Measurements from ENCODE around the gene NTSR1. TPM values are rescaled to one million over a fixed set of nuclear protein-coding genes. Genes with fewer than 3 reads are reported as not detected.

The NTSR1 gene
- total and polyA plus RNA-seq, 5 donors from 2014 or later: 0.11 to 0.37 TPM; not detected in 3

DNA sequence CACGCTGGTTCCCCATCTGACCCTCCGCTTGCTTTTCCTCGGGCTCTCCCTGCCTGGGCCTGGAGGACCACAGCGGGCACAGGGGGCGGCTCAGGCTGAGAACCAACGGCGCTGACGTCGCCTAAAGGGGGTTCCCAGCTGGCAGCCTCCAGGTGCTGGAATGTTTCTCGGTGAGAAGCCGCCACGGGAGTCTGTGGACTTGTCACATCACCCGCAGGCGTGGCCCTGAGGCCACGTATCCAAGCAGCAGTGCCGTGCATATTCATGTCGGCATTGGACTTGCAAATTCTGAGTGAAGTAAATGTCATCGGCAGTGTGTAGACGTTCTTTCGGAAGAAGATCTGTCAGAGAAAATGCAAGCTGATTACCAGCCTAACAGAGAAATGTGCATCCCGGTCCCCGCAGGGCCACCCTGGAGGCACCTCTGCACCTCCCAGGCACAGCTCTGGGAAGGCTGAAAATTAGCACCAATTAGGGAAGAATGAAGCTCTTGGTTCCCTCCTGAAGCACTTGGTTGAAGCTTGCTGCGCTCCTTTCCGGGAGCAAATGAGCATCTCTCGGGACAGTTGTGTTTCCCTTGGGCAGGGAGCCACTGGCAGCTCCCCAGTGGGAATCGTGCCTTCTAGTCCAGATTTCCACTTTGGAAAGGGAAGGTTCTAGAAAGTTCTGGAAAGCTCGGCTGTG is 24.3 kb downstream of the NTSR1 start:
- Mint-ChIP-seq H3K9me3 (no peaks in the 10 kb centered on the region), H3K36me3 (no peaks in the 10 kb centered on the region), H3K27me3 (peaks cover 10% of the 10 kb centered on the region), H3K27ac (no peak overlapping the region), H3K4me3 (no peak overlapping the region), H3K4me1 (peaks cover 0 to 14% (median 3%) of the 10 kb centered on the region in 4 donors)
- no peak for ATAC-seq (ENCODE audit: low read depth in 2 of 2)
- no peak for DNase-seq
- H3K27ac ChIP-seq (ENCODE audit: insufficient read depth, low read length, poor library complexity, severe bottlenecking): no peak overlapping the region
- H3K36me3 ChIP-seq (ENCODE audit: control insufficient read depth, insufficient read depth, low read length): no peaks in the 10 kb centered on the region
- H3K4me3 ChIP-seq (ENCODE audit: low read depth, low read length): no peak overlapping the region
- no peaks in the 10 kb centered on the region for H3K9me3 ChIP-seq (ENCODE audit: control insufficient read depth in 2 of 2, low read length in 2 of 2)
- H3K4me1 ChIP-seq (ENCODE audit: control insufficient read depth, insufficient read depth, low read length, poor library complexity, severe bottlenecking): peaks cover 9% of the 10 kb centered on the region
- no peaks in the 10 kb centered on the region for H3K27me3 ChIP-seq (ENCODE audit: control insufficient read depth, insufficient read depth, low read length)

DNA sequence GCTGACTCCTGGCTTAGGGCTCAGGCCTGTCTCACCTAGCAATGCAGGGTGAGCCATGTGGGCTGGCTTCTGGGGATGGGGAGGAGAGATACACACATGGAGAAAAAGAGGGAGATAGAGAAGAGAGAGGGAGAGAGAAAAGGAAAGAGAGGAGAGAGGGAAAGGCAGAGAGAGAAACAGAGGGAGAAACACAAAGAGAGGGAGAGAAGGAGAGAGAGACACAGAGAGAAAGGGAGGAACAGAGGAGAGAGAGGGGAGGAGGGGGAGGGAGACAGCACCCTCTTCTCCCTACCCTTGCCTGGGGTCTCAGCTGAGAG is 24.8 kb downstream of the NTSR1 start:
- Histone ChIP-seq H3K27ac (ENCODE audit: insufficient read depth, low read length, poor library complexity, severe bottlenecking) (no peak overlapping the region), H3K4me1 (ENCODE audit: control insufficient read depth, insufficient read depth, low read length, poor library complexity, severe bottlenecking) (peaks cover 6% of the 10 kb centered on the region), H3K9me3 (ENCODE audit: control insufficient read depth in 2 of 2, low read length in 2 of 2) (no peaks in the 10 kb centered on the region), H3K4me3 (ENCODE audit: low read depth, low read length) (no peak overlapping the region), H3K36me3 (ENCODE audit: control insufficient read depth, insufficient read depth, low read length) (no peaks in the 10 kb centered on the region), H3K27me3 (ENCODE audit: control insufficient read depth, insufficient read depth, low read length) (no peaks in the 10 kb centered on the region)
- peaks cover 10% of the 10 kb centered on the region for H3K27me3 Mint-ChIP-seq
- ATAC-seq (ENCODE audit: low read depth in 2 of 2) (no peak), DNase-seq (no peak)
- no peaks in the 10 kb centered on the region for H3K9me3 Mint-ChIP-seq
- peaks cover 0 to 11% (median 3%) of the 10 kb centered on the region in 4 donors for H3K4me1 Mint-ChIP-seq
- H3K4me3 Mint-ChIP-seq: no peak overlapping the region
- no peak overlapping the region for H3K27ac Mint-ChIP-seq
- H3K36me3 Mint-ChIP-seq: no peaks in the 10 kb centered on the region

DNA sequence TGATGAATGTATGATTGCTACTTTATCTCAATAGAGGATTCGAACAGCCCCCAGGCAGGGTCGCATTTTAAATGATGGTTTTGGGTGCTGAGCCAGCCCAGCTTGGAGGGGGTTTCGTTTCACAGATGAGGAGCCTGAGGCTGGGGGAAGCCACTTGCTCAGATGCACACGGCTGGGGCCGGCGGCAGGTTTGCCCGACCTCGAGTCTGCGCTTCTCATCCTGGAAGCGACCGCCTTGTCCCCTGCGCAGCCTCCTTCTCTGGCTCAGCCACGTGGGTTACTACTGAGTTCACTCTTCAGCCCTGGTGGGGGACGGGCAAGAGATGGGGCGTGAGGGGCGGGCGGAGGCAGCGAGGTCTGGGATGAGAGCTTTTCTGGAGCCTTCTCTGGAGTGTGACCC is 25.3 kb downstream of the NTSR1 start:
- Histone ChIP-seq H3K4me1 (ENCODE audit: control insufficient read depth, insufficient read depth, low read length, poor library complexity, severe bottlenecking) (peaks cover 6% of the 10 kb centered on the region), H3K27ac (ENCODE audit: insufficient read depth, low read length, poor library complexity, severe bottlenecking) (no peak overlapping the region), H3K4me3 (ENCODE audit: low read depth, low read length) (no peak overlapping the region), H3K27me3 (ENCODE audit: control insufficient read depth, insufficient read depth, low read length) (no peaks in the 10 kb centered on the region), H3K9me3 (ENCODE audit: control insufficient read depth in 2 of 2, low read length in 2 of 2) (no peaks in the 10 kb centered on the region), H3K36me3 (ENCODE audit: control insufficient read depth, insufficient read depth, low read length) (no peaks in the 10 kb centered on the region)
- no peak overlapping the region for H3K27ac Mint-ChIP-seq
- ATAC-seq (ENCODE audit: low read depth in 2 of 2) (no peak), DNase-seq (no peak)
- H3K9me3 Mint-ChIP-seq: no peaks in the 10 kb centered on the region
- peaks cover 0 to 15% (median 3%) of the 10 kb centered on the region in 4 donors for H3K4me1 Mint-ChIP-seq
- no peak overlapping the region for H3K4me3 Mint-ChIP-seq
- peaks cover 10% of the 10 kb centered on the region for H3K27me3 Mint-ChIP-seq
- H3K36me3 Mint-ChIP-seq: no peaks in the 10 kb centered on the region

DNA sequence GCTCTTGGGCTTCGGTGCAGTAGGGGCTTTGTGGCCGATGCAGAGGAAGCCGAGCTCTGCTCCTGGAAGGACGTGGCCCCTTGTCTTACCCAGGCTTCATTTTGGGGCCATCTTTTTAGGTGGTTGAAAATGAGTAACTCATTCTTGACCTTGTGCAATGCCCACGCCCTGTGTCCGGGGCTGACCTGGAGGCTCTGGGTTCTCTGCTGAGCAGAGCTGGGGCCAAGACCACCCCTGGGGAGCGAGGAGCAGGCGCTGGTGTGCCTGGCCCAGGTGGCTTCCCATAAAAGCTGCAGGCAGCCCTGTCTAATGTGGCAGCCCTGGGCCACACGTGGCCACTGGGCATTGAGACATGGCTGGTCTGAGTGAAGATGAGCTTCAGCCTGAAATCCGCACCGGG is 25.7 kb downstream of the NTSR1 start:
- H3K36me3 ChIP-seq (ENCODE audit: control insufficient read depth, insufficient read depth, low read length): no peaks in the 10 kb centered on the region

DNA sequence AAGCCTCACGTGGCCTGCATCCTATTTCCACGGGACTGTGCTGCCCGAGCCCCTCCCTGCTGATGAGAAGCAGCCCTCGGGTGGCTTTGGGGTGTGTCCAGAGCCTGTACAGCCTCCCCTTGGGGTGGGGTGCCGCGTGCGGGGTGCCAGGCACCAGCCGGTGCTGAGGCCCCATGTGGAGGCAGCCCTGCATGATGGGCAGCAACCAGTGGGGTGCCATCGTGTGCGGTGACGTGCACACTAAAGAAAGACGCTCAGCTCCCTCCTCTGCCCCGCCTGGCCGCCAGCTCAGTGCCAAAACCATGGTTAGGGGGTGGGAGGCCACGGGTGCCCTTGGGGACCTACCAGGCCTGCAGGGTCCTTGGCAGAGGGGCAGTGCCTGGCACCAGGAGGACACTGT is 26.2 kb downstream of the NTSR1 start:
- H3K36me3 ChIP-seq (ENCODE audit: control insufficient read depth, insufficient read depth, low read length): no peaks in the 10 kb centered on the region
- H3K4me1 ChIP-seq (ENCODE audit: control insufficient read depth, insufficient read depth, low read length, poor library complexity, severe bottlenecking): peaks cover 15% of the 10 kb centered on the region
- H3K36me3 Mint-ChIP-seq: no peaks in the 10 kb centered on the region
- H3K27ac ChIP-seq (ENCODE audit: insufficient read depth, low read length, poor library complexity, severe bottlenecking): no peak overlapping the region
- H3K4me3 Mint-ChIP-seq: no peak overlapping the region
- peaks cover 10% of the 10 kb centered on the region for H3K27me3 Mint-ChIP-seq
- no peaks in the 10 kb centered on the region for H3K9me3 Mint-ChIP-seq
- H3K27me3 ChIP-seq (ENCODE audit: control insufficient read depth, insufficient read depth, low read length): no peaks in the 10 kb centered on the region
- ATAC-seq (ENCODE audit: low read depth in 2 of 2): no peak
- DNase-seq: no peak
- H3K9me3 ChIP-seq (ENCODE audit: control insufficient read depth in 2 of 2, low read length in 2 of 2): no peaks in the 10 kb centered on the region
- no peak overlapping the region for H3K27ac Mint-ChIP-seq
- H3K4me3 ChIP-seq (ENCODE audit: low read depth, low read length): no peak overlapping the region
- H3K4me1 Mint-ChIP-seq: peaks cover under 1 to 24% (median 9%) of the 10 kb centered on the region in 4 donors

More for the DNA sequence above, 25.7 kb downstream of the NTSR1 start:
- Mint-ChIP-seq H3K9me3 (no peaks in the 10 kb centered on the region), H3K27me3 (peaks cover 10% of the 10 kb centered on the region), H3K4me3 (no peak overlapping the region), H3K27ac (peak overlapping the region in 1 of 3 donors; percentile 32), H3K36me3 (no peaks in the 10 kb centered on the region), H3K4me1 (peaks cover 0 to 19% (median 4%) of the 10 kb centered on the region in 4 donors)
- Histone ChIP-seq H3K9me3 (ENCODE audit: control insufficient read depth in 2 of 2, low read length in 2 of 2) (no peaks in the 10 kb centered on the region), H3K4me3 (ENCODE audit: low read depth, low read length) (no peak overlapping the region), H3K27ac (ENCODE audit: insufficient read depth, low read length, poor library complexity, severe bottlenecking) (no peak overlapping the region), H3K4me1 (ENCODE audit: control insufficient read depth, insufficient read depth, low read length, poor library complexity, severe bottlenecking) (peaks cover 10% of the 10 kb centered on the region), H3K27me3 (ENCODE audit: control insufficient read depth, insufficient read depth, low read length) (no peaks in the 10 kb centered on the region)
- DNase-seq: no peak
- no peak for ATAC-seq (ENCODE audit: low read depth in 2 of 2)

DNA sequence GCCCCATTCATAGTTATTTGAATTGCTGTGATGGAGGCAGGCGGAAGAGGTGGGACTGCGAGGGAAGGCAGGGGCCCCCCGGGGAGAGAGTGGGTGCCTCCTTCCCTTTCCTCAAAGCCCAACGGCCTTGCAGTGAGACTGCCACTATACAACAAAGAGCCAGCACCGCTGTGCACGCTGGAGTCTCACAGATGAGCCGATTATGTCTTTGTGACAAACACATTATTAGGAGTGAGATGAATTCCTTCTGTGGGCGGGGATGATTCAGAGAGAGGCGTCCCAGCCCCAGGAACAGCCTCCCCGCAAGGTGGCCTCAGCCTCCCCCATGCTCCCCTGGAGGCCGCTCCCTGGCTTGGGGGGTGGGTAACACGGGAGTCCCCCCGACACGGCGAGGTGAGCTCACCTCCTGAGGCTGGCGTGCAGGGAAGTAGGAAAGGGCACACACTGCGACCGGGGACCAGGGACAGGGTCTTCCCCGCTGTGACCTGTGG is 26.7 kb downstream of the NTSR1 start:
- no peaks in the 10 kb centered on the region for H3K9me3 ChIP-seq (ENCODE audit: control insufficient read depth in 2 of 2, low read length in 2 of 2)
- Mint-ChIP-seq H3K27me3 (peaks cover 10% of the 10 kb centered on the region), H3K36me3 (no peaks in the 10 kb centered on the region), H3K9me3 (no peaks in the 10 kb centered on the region), H3K27ac (no peak overlapping the region), H3K4me3 (peak overlapping the region in 1 of 4 donors; percentile 65), H3K4me1 (peaks cover 5 to 25% (median 13%) of the 10 kb centered on the region in 4 donors)
- ATAC-seq (ENCODE audit: low read depth in 2 of 2) (no peak), DNase-seq (no peak)
- no peaks in the 10 kb centered on the region for H3K27me3 ChIP-seq (ENCODE audit: control insufficient read depth, insufficient read depth, low read length)
- peaks cover 17% of the 10 kb centered on the region for H3K4me1 ChIP-seq (ENCODE audit: control insufficient read depth, insufficient read depth, low read length, poor library complexity, severe bottlenecking)
- no peak overlapping the region for H3K4me3 ChIP-seq (ENCODE audit: low read depth, low read length)
- no peaks in the 10 kb centered on the region for H3K36me3 ChIP-seq (ENCODE audit: control insufficient read depth, insufficient read depth, low read length)
- no peak overlapping the region for H3K27ac ChIP-seq (ENCODE audit: insufficient read depth, low read length, poor library complexity, severe bottlenecking)

DNA sequence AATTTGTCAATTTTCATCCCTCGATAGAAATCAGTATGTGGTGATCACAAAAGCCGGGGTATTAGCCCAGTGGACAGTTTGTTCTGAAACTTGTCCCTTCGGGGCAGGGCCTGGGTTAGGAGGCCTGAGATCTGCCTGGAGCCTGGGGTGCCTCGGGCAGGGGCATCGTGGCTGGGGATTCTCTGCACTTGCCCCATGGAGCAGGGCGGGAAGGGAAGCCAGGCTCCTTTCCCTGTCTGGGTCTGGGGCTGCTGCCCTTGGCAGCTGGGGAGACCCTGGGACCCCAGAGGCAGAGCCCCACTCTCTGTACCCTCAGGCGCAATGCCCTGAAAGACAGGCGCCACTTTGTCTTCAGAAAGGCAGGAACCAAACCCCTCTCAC is 27.4 kb downstream of the NTSR1 start:
- Mint-ChIP-seq H3K4me1 (peaks cover 6 to 30% (median 14%) of the 10 kb centered on the region in 4 donors), H3K9me3 (no peaks in the 10 kb centered on the region), H3K36me3 (no peaks in the 10 kb centered on the region), H3K27me3 (peaks cover 5% of the 10 kb centered on the region), H3K27ac (no peak overlapping the region), H3K4me3 (no peak overlapping the region)
- H3K9me3 ChIP-seq (ENCODE audit: control insufficient read depth in 2 of 2, low read length in 2 of 2): no peaks in the 10 kb centered on the region
- no peaks in the 10 kb centered on the region for H3K27me3 ChIP-seq (ENCODE audit: control insufficient read depth, insufficient read depth, low read length)
- no peak overlapping the region for H3K27ac ChIP-seq (ENCODE audit: insufficient read depth, low read length, poor library complexity, severe bottlenecking)
- H3K4me1 ChIP-seq (ENCODE audit: control insufficient read depth, insufficient read depth, low read length, poor library complexity, severe bottlenecking): peaks cover 24% of the 10 kb centered on the region
- no peaks in the 10 kb centered on the region for H3K36me3 ChIP-seq (ENCODE audit: control insufficient read depth, insufficient read depth, low read length)
- ATAC-seq (ENCODE audit: low read depth in 2 of 2) (no peak), DNase-seq (no peak)
- H3K4me3 ChIP-seq (ENCODE audit: low read depth, low read length): no peak overlapping the region

DNA sequence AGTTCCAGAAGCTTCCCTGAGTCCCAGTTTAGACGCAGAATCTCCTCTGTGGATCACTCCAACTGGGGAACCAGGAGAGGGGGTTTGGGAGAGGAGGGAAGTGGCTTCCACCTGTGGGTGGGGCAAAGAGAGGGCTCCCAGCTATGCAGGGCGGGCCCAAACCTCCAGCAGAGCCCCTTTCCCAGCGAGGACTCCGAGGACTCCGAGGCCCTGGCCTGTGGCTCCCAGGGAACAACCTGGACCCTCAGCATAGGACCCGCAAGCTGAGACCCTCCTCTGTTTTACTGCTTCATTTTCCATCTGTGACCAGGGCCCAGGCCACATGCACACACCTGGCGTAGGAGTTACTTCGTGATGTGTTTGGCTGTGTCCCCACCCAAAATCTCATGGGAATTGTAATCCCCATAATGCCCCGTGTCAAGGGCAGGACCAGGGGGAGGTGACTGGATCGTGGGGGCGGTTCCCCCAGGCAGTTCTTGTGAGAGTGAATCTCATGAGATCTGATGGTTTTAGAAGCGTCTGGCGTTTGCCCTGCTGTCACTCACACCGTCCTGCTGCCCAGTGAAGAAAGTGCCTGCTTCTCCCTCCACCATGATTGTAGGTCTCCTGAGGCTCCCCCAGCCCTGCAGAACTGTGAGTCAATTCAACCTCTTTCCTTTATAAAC is 27.9 kb downstream of the NTSR1 start:
- H3K4me3 ChIP-seq (ENCODE audit: low read depth, low read length): no peak overlapping the region
- H3K9me3 ChIP-seq (ENCODE audit: control insufficient read depth in 2 of 2, low read length in 2 of 2): no peaks in the 10 kb centered on the region
- peaks cover 5% of the 10 kb centered on the region for H3K27me3 Mint-ChIP-seq
- no peak overlapping the region for H3K4me3 Mint-ChIP-seq
- no peaks in the 10 kb centered on the region for H3K27me3 ChIP-seq (ENCODE audit: control insufficient read depth, insufficient read depth, low read length)
- no peak overlapping the region for H3K27ac Mint-ChIP-seq
- no peaks in the 10 kb centered on the region for H3K36me3 ChIP-seq (ENCODE audit: control insufficient read depth, insufficient read depth, low read length)
- no peaks in the 10 kb centered on the region for H3K36me3 Mint-ChIP-seq
- peaks cover 6 to 35% (median 14%) of the 10 kb centered on the region in 4 donors for H3K4me1 Mint-ChIP-seq
- H3K4me1 ChIP-seq (ENCODE audit: control insufficient read depth, insufficient read depth, low read length, poor library complexity, severe bottlenecking): peaks cover 29% of the 10 kb centered on the region
- no peak overlapping the region for H3K27ac ChIP-seq (ENCODE audit: insufficient read depth, low read length, poor library complexity, severe bottlenecking)
- ATAC-seq (ENCODE audit: low read depth in 2 of 2) (no peak), DNase-seq (no peak)
- no peaks in the 10 kb centered on the region for H3K9me3 Mint-ChIP-seq
